GM19395 (cell line): ENCODE measurements around the gene RAB17.

Experiments
- ATAC-seq: cut with Tn5 transposase; IDR thresholded peaks from one replicate; pipeline ENCODE4 v1.9.1; 2021; ENCODE audit warnings: mild to moderate bottlenecking, moderate library complexity; ENCODE audit not compliant: unreplicated experiment

RAB17 gene

DNA sequence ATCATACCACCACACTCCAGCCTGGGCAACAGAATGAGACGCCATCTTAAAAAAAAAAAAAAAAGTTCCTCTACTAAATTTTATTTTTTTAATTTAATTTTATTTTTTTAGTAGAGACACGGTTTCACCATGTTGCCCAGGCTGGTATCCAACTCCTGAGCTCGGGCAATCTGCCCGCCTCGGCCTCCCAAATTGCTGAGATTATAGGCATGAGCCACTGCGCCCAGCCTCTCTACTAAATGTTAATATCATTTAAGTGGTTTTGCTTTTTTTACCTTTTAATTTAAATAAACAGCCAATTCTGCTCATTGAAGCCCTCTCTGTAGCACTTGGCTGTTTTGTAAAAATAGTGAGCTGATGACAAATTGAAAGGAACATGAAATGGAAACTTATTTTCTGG, 9.2 kb downstream of the RAB17 start:
- no peak for ATAC-seq

DNA sequence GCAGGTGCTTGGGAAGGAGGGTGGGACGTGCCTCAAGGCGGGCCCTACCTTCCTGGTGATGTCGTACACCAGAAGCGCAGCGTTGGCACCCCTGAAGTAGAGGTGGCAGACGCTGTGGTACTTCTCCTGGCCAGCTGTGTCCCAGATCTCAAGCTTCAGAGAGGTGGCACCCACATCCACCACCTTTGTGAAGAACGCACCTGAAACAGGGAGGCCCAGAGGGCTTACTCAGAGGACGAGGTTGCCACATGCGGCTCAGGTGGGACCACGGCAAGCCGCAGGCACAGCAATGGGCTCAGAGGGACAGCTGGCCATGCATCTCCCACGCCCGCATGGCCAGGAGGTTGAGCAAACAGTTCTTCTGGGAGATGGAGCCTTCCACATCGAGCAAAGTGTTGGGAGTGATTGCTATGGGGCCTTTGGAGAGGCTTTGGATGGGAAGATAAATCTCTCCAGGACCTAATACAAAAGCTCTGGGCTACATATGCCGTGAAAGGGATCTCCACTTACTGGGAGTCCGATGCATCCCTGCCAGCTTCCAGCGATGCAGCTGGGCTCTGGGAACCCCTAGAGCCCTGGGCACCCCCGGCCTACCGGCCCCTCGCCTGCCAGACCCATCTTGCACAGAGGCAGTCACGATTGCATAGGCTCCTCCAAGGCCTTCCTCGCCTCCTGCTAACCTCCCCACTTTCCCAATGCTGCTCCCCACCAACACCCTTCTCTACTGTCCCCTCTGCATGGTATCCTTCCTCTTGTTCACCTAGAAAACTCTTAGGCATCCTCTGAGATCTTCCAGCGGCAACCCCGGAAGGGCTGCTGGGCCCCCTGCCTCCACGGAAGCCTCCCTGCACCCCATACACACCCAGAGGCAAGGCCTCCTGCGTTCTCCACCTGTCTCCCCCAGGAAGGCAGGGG, 12.3 kb downstream of the RAB17 start:
- no peak for ATAC-seq

DNA sequence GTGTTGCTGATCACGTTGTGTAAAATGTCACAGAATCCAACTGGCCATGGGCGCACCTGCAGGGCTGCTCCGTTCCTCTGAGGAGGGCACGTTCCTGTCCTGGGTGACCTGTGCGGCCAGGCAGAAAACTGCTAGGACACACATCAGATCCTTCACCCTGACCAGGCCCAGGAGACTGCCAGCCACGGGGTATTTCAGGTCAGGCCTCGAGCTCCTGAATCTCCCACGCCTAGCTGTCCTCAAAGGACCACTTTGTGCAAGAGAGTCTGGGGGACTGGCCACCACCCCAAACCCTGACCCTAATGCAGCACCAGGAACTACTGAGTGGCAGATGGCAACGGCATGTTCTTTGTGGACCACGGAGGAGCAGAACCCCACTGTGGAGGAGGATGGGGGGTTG, 13.1 kb downstream of the RAB17 start:
- no peak for ATAC-seq

DNA sequence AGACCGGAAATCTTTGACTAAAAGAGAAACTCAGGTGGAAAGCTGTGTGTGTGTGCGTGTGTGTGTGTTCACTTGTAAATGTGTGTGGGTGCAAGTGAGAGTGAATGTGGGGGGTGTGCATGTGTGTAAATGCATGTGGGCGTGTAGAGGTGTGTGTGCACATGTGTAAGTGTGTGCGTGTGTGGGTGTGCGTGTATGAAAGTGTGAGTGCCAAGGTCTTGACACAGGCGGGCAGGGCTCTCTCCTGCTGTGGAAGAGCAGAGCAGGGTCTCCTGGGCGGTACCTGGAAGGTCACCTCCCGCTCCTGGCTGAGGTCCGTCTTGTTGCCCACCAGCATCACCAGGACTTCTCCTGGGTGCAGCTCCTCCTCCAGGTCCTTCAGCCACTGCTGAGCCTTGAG, 13.6 kb downstream of the RAB17 start:
- ATAC-seq = no peak

DNA sequence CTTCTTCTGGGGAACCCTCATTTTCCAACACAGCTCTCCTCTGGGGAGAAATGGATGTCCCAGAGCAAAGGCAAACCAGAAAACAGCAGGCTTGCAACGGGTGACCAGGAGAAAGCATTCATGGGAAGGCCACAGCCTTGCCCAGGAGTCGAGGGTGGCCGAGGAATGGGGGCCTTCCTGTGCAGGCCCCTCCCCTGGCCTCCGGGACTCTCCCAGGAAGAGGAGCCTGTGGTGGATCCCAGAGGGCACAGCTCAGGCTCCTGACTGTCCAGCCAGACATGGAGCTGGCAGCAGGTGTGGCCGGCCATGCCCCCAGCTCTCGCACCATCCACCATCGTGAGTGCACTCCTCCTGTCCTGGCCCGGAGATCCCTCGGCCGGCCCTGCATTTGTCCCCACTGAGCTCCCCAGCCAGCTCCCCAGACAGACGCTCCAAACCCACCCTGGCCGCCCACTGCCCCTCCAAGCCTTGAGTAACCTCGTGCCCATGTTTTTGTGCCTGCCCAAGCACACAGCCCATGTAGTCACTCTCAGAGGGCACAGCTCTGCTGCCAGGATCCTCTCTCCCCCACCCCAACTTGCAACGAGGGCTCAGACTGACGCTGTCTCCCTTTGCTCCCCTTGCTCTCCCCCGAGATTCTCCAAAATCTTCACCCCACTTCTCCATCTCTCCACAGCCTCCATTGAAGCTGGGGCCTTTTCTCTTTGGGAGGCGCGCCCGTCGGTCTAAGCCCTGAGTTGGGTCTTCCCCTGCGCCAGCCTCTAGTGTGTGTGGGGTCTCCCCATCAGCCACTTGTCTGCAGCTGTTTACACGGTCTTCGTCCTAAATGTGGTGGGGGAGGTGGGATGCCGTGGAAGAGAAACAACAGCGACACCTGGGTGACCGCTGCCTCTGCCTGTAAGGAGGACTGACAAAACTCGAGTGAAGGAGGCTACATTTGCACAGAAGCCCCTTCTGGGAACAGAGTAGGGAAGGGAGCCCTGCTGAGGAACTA, 14.4 kb downstream of the RAB17 start:
- no peak for ATAC-seq

DNA sequence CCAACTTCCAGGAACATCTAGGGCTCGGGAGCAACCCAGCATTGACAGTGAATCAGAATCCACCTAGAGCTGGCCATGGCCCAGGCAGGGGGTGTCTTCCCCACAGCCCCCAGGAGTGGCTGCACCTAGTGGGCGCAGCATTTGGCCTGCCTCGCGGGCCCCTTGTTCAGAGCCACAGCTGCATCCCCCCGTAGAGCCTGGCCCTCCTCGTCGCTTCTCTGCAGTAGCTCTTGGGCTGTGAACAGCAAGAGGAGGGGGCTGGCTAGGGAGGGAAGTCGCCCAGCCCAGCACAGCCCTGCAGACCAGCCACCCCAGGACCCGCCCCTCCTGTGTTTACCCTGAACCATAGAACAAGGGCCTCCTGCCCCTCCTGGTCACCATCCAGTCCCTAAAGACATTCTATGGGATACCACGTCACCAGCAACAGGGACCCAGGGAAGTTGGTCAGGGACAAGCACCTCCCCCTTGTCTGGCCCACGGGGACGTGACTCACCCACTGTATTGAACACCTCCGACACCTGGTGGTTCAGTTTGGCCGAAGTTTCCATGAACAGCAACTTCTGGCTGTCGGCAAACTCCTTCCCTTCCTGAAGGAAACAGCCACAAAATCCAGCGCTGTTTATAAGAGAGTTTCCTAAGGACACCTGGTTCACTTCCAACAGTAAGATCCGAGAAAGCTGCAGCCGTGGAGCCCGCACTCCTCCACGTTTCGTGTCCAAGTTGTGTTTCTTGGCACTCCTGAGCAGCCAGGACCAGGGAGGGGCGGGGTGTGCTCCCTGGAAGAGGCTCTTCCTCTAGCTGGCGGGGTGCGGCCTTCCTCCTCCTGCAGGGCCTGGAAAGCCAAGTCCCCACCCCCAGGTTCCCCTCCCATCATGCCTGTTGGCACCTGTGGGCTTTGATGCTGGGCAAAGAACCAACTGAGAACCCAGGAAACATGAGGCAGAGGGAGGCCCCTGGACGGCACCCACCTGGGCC, 15.4 kb downstream of the RAB17 start:
- no peak for ATAC-seq

DNA sequence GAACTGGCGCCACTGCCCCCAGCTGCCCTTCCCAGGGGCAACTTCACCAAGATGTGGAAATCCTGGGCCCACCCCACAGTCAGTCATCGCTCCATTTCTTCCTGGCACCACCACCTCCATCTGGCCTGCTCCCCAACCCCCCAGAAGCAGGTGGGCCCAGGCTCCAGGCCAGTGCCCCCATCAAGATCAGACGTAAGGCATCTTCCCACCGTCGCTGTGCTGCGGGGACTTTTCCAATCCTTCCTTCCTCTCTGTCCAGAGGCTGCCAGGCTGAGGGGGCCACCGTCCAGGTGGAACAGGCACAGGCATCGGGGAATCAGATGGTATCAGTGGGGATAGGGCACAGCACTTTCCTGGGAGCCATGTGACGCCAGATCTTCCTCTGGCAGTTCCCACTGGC, 16.1 kb downstream of the RAB17 start:
- ATAC-seq = no peak

DNA sequence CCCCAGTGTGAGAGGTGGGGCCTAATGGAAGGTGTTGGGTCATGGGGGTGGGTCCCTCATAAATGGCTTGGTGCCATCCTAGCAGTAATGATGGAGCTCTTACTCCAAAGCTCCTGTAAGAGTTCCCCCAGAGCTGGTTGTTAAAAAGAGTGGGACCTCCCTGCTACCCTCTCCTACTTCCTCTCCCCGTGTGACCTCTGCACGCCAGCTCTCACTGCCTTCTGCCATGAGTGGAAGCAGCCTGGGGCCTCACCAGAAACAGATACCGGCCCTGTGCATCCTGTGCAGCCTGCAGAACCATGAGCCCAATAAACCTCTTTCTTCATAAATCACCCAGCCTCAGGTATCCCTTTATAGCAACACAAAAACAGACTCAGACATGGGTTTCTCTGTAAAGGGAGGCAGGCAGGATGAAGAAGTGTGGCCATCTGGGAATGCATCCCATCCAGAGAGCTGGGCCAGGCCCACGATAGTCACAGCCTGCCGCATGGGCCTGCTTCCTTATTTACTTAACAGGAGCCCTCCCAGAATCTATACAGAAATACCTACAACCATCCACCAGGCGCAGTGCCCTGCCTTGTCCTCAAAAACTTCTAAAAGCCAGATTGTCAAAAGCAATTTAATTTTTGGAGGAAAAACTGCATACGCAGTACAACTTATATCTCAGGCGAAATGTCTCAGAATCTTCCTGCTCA, 16.7 kb downstream of the RAB17 start:
- no peak for ATAC-seq

DNA sequence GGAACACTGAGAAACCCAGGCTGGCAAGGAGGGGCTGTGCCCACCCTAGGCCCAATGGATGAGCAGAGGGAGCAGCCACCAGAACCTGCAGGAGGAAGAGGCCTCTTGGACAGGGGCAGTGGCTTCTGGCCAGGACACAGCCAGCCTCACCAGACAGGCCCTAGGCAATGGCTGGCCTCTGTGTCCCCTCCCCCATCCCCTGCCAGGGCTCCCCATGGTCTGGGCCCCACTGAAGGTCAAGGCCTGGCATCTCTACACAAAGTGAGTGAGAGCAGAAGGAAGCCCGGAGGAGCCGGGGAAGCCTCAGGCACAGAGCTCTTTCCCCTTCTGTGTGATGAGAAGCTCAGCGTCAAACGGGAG, 17.8 kb downstream of the RAB17 start:
- ATAC-seq = no peak

DNA sequence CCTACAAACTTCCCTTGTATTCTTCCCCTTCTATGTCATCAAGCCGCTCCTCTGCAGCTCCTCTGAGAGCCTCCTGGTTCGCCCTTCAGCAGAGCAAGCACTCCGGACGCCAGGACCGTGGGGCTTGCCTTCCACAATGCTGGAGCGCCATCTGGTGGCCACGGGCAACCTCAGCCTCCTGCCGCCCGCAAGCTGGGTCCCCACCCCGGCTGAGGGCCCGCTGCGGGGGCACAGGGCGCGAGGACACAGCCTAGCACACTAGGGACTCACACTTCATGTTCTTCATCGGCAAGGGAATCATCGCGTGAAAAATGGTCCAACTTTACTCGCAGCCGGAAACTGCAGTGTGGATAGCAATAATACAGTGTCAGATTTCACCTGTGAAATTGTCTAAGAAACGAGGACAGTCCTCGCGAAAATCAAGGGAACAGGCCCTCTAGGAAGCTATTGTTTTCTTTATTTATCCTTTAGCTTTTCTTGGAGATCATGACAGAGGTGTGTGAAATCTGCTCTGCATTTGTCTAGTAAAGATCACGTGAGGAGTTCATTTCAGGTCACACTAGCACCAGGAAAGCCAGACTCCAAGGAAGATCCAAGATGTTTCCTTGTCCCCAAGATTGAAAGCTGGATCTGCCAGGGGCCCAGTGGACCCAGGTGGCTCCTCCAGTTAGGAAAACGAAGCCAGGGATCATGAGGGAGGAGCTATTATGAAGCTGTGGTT, 18.4 kb downstream of the RAB17 start:
- ATAC-seq = peak; percentile 86

DNA sequence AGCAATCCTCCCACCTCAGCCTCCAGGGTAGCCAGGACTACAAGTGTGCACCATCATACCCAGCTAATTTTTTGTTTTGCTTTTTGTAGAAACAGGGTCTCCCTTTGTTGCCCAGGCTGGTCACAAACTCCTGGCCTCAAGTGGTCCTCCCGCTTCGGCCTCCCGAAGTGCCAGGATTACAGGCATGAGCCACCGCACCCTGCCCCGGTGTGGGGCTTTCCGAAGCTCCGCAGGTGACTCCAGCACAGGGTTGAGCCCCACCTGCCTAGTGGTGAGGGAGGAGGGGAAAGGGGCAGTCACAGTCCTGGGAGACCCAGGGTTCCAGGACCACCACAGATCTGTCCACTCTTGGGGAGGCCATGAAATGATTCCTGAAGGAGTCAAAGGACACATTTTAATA, 19.0 kb downstream of the RAB17 start:
- no peak for ATAC-seq

DNA sequence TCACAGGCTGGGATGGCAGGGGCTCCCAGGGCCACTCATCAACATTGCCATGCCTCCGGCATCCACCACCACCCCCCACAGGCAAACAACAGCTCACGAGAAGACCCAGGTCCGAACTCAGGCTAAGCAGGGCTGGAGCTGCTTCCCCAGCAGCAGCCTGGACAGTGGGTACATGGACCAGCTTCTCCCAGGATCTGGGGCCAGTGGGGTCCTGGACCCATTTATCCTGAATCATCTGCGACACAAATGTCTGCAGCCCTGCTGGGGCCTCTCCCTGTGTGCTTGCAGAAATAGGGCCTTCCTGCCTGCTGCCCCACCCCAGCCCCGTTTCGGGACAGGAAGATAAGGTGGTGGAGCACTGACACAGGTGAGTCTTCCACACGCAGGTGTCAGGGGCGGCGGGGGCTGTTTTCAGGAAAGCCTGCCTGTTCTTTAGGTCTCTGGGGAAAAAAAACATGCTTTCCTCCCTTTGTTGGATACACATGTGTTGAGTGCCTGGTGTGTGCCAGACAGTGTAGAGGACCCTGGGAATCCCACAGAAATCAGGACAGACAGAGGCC, 19.7 kb downstream of the RAB17 start:
- ATAC-seq = no peak

DNA sequence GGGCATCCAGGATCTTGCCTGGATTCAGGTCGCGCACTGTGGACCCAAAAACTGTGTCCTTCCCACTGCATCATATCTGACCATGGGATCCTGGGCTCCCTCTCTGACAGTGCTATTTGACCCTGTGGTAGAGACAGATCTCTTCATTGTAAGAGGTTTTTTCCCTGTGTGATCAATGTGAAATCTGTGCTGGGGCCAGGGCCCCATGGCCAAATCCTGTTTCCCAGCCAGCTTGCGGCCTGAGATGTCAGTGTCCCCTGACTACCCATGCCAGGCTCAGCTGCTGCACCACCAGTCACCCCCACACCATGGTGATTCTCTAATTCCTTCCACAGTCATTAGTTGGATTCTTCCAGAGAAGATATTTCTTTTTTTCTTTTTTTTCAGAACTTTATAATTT, 20.6 kb downstream of the RAB17 start:
- no peak for ATAC-seq

DNA sequence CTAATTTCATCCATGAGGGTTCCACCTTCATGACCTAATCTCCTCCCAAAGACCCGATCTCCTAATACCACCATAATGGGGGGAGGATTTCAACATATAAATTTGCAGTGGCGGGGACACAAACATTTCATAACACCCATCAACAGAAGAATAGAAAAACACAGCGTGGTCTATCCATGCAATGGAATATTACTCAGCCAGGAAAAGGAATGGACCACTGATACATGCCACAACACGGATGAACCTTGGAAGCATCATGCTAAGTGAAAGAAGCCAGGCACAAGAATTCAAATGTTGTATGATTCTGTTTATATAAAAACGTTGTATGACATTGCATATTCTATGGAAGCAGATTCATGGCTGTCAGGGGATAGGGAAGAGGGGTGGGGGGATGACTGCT, 21.5 kb downstream of the RAB17 start:
- no peak for ATAC-seq

DNA sequence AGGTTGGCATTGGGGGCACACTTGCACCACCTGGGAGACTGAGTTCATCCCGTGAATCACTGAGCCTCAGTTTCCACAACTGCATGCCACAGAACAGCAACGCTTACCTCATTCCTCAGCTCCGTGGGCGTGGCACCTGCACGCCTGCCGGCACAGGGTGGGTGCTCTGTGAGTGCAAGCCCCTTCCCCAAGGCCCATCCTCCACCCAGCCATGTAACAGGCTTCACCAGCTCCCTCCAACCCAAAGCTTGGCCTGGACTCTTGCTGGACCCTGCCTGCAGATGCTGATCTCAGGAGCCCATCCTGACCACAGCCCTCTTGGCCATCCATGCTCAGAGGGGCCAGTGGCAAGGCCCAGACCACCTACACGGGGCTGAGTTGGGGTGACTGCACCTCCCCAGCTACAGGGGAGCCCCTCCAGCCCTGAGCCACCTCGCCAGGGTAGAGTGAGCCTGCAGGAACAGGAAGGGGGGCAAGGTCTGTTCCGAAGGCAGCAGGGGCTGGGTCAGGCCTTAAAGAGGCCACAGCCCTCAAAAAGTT, 22.3 kb downstream of the RAB17 start:
- ATAC-seq = no peak

DNA sequence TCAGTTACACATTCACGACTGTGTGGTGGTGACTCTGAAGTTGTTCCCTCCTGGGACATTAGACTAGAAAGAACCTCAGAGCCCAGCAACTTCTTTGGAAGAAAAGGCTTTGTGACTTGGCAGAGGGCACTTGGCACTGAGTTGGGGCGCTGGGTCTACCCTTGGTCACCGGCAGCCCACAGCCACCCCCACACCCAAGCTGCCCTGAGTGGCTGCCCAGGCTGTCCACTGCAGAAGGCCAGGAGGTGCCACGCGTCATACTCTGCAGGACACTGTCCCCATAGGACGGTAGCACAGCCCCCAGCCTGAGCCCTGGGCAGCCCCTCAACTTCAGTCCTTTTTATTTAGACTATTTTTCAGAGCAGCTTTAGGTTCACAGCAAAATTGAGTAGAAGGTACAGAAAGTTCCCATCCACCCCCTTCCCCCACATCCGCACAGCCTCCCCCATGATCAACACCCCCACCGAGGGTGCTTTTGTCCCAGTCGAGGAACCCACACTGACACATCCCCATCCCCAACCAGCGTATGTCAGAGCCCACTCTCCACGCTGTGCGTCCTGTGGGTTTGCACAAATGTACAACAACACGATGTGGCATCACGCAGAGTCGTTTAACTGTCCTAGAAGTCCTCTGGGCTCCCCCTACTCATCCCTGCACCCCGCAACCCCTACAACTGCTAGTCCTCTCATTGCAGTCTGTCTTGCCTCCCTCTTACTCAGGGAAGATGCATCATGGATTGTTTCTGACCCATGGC, 23.1 kb downstream of the RAB17 start:
- ATAC-seq = no peak

DNA sequence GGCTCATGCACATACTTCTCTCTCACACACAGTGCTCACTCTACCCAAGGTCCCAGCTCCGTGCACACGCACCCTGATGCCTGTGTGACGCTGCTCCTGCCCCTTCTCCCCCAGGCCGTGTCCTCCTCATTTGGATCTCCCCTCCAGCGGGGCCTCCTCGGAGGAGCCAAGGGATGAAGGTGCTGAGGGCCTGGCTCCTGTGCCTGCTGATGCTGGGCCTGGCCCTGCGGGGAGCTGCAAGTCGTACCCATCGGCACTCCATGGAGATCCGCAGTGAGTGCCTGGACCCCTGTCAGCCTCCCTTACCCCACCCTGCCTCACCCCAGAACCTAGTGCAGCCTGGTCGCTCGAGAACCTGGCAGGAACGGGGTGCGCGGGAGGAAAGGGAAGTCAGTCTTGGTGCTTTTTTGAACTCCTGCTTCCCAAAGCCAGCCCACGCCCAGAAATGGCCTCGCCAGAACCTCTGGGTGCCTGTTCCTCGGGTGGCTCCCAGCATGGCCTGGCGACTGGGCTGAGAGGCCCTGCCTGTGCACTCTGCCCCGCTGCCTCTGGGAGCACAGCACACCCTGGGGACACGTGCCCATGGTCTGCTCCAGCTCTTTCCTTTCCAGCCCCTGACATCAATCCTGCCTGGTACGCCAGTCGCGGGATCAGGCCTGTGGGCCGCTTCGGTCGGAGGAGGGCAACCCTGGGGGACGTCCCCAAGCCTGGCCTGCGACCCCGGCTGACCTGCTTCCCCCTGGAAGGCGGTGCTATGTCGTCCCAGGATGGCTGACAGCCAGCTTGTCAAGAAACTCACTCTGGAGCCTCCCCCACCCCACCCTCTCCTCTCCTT, 23.9 kb downstream of the RAB17 start, which contains the start of gene PRLH:
PRLH (plus strand) TSS at position 174 of the 835 bp plus-strand sequence; CDS start at position 174, 0 bp downstream.
- ATAC-seq = no peak
